Sigmoid colon (tissue), 7 donors: ENCODE measurements around the gene SLC25A45. TPM values are rescaled to one million over a fixed set of nuclear protein-coding genes. Genes with fewer than 3 reads are reported as not detected.

ENCODE experiments used
- DNase-seq: peaks from one replicate; pipeline ENCODE4 v3.0.0-alpha.2; 2019
- H3K27ac ChIP-seq, 4 donors: fragments of 200-600 bp; sonication (generic); one replicate each; pipeline ENCODE4 v1.5.1; 2016 to 2019; ENCODE audit warnings: mild to moderate bottlenecking in 1 of 4
- H3K27me3 ChIP-seq, 3 donors: fragments of 200-600 bp; sonication (generic); one replicate each; pipeline ENCODE4 v1.5.1; 2019; ENCODE audit warnings: mild to moderate bottlenecking in 1 of 3
- H3K36me3 ChIP-seq, 4 donors: fragments of 200-600 bp; sonication (generic); one replicate each; pipeline ENCODE4 v1.5.1; 2016 to 2019
- H3K4me1 ChIP-seq, 4 donors: fragments of 200-600 bp; sonication (generic); one replicate each; pipeline ENCODE4 v1.5.1; 2017 to 2019
- H3K4me3 ChIP-seq, 4 donors: fragments of 200-600 bp; sonication (generic); one replicate each; pipeline ENCODE4 v1.5.1; 2017 to 2019; ENCODE audit warnings: mild to moderate bottlenecking in 2 of 4, moderate library complexity in 1 of 4
- H3K9me3 ChIP-seq, 4 donors: fragments of 200-600 bp in 3 of 4; sonication (generic) in 3 of 4; one replicate each; pipeline versions ENCODE4 v1.5.1 to v1.6.1; 2013 to 2019
- EP300 ChIP-seq, 4 donors: sonication (generic); formaldehyde crosslinking; IDR thresholded peaks; one replicate each; pipeline ENCODE4 v1.6.1; 2017; ENCODE audit warnings: antibody characterized with exemption in 4 of 4
- POLR2A ChIP-seq, 2 donors: fragments of 450-650 bp; IDR thresholded peaks; one replicate each; pipeline ENCODE4 v1.6.1; 2016; ENCODE audit warnings: antibody characterized with exemption in 2 of 2, mild to moderate bottlenecking in 2 of 2, moderate library complexity in 2 of 2
- POLR2AphosphoS5 ChIP-seq, 4 donors: sonication (generic); formaldehyde crosslinking; IDR thresholded peaks; one replicate each; pipeline ENCODE4 v1.6.1; 2017; ENCODE audit warnings: antibody characterized with exemption in 4 of 4
- WGBS, 2 donors: extraction: QIAGEN DNeasy Blood & Tissue Kit; methylation state at CpG; one replicate each; pipeline ENCODE4 v1.1.7; 2013; 5-methylcytosine and 5-hydroxymethylcytosine counted together
- intact Hi-C: fragments of 100-400 bp; cut with DNase I; formaldehyde crosslinking; loops from one replicate; pipeline ENCODE4 v1.15.1; 2023
- polyA plus RNA-seq, 3 donors: library from polyadenylated mRNA; stranded (reverse); fragments of 200-250 nt; gene quantifications; one replicate each; pipeline ENCODE4 v1.2.3, GENCODE V29; 2013
- total RNA-seq, 4 donors: library from RNA; depleted of rRNA; stranded (reverse); fragments of >200 nt; gene quantifications; one replicate each; pipeline ENCODE4 v1.1.0, GENCODE V29; 2016
- TF ChIP-seq, protein P1 (sequence below), 4 experiments: fragments of 450-650 bp in 3 of 4; fragments of 200-600 bp in 1 of 4; IDR thresholded peaks; one replicate each; pipeline ENCODE4 v1.5.1; 2016 to 2019; ENCODE audit warnings: antibody characterized with exemption in 4 of 4, mild to moderate bottlenecking in 3 of 4, moderate library complexity in 2 of 4
- donor health status: healthy with polysubstance abuse.
- donor health status: Bipolar disorder and iron deficiency.
- donor health status: healthy.

SLC25A45 gene
- total and polyA plus RNA-seq, 7 donors: 1.2 to 12.8 (median 5.3) TPM

DNA sequence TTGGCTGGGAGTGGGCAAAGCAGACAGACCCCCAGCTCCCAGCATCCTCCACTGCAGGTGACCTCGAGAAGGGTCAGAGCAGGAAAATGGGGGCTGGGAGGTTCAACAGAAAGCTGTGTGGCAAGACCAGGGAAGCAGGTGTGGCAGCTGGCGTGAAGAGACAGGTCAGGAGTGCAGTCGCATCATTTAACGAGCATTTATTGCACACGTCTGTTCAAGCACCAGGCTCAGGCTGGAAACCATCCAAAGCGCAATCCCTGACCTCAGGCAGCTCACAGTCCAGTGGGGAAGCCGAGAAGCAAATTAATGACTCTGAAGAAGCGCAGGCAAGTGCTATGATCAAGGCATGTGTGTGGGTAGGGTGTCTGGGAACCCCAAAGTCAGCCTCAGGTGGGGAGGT, 7.4 kb downstream of the SLC25A45 start:
- intact Hi-C loops: no loop called here
- Histone ChIP-seq H3K27ac (no peak overlapping the region), H3K9me3 (no peaks in the 10 kb centered on the region), H3K36me3 (no peaks in the 10 kb centered on the region), H3K4me1 (no peaks in the 10 kb centered on the region), H3K27me3 (no peaks in the 10 kb centered on the region), H3K4me3 (no peak overlapping the region)
- no peak for TF ChIP-seq POLR2A (IDR thresholded peaks at IDR 0.05)
- TF ChIP-seq POLR2AphosphoS5 (IDR thresholded peaks at IDR 0.05): no peak
- no peak for DNase-seq
- 40 to 80% methylated on average over 8 of the region's 8 CpGs for WGBS, 2 donors

DNA sequence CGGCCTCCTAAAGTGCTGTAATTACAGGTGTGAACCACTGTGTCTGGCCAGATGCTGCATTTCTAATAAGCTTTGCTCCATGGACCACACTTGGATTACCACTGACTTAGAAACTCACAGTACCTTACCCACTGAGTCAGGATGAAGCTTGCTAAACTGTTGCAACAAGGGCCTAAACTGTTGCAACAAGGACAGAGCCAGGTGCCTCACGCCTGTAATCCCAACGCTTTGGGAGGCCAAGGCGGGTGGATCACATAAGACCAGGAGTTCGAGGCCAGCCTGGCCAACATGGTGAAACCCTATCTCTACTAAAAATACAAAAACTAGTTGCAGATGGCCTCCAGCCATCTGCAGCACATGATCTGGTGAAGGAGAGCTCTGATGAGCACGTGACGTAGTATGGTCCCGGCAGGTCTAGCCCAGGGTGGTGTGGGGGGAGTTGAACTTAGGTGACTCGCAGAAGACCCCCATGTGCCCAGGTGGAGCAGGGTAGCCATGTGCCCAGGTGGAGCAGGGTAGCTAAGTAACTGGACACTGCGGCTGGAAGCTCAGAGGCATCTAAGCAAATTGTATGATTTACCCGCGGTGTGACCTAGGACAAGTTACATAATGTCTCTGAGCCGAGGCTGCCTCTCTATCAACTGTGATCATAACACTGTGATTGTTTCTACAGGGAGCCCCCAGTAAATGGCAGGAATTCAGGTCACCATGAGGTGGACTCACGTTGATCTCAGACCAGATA, 8.4 kb downstream of the SLC25A45 start:
- intact Hi-C loops: no loop called here
- 92 to 93% methylated on average over 14 of the region's 14 CpGs for WGBS, 2 donors

DNA sequence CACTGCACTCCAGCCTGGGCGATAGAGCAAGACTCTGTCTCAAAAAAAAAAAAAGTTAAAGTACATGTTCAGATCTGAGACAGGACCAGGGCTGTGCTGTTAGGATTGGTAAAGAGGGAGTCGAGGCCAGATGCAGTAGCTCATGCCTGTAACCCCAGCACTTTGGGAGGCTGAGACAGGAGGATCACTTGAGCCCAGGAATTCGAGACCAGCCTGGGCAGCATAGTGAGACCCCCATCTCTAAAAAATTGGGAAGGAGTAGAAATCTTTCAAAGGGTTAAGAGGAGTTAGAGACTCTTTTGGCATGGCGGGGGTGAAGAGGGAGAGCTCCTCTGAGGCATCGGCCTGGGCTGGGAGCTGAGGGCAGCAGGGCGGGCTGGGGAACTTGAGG, 11.8 kb downstream of the SLC25A45 start:
- DNase-seq: no peak
- H3K36me3 ChIP-seq: no peaks in the 10 kb centered on the region
- TF ChIP-seq EP300 (IDR thresholded peaks at IDR 0.05) (no peak), POLR2A (IDR thresholded peaks at IDR 0.05) (no peak), POLR2AphosphoS5 (IDR thresholded peaks at IDR 0.05) (no peak)
- TF ChIP-seq, protein P1, sequence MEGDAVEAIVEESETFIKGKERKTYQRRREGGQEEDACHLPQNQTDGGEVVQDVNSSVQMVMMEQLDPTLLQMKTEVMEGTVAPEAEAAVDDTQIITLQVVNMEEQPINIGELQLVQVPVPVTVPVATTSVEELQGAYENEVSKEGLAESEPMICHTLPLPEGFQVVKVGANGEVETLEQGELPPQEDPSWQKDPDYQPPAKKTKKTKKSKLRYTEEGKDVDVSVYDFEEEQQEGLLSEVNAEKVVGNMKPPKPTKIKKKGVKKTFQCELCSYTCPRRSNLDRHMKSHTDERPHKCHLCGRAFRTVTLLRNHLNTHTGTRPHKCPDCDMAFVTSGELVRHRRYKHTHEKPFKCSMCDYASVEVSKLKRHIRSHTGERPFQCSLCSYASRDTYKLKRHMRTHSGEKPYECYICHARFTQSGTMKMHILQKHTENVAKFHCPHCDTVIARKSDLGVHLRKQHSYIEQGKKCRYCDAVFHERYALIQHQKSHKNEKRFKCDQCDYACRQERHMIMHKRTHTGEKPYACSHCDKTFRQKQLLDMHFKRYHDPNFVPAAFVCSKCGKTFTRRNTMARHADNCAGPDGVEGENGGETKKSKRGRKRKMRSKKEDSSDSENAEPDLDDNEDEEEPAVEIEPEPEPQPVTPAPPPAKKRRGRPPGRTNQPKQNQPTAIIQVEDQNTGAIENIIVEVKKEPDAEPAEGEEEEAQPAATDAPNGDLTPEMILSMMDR (IDR thresholded peaks at IDR 0.05): no peak
- H3K27ac ChIP-seq: no peak overlapping the region
- WGBS, 2 donors: 85 to 92% methylated on average over 6 of the region's 6 CpGs
- intact Hi-C loops: no loop called here
- no peaks in the 10 kb centered on the region for H3K27me3 ChIP-seq
- no peaks in the 10 kb centered on the region for H3K9me3 ChIP-seq
- no peak overlapping the region for H3K4me3 ChIP-seq
- H3K4me1 ChIP-seq: peaks cover 0 to 4% (median 4%) of the 10 kb centered on the region in 4 donors

More for the DNA sequence above, 8.4 kb downstream of the SLC25A45 start:
- Histone ChIP-seq H3K4me3 (no peak overlapping the region), H3K9me3 (no peaks in the 10 kb centered on the region), H3K4me1 (no peaks in the 10 kb centered on the region), H3K27me3 (no peaks in the 10 kb centered on the region), H3K36me3 (no peaks in the 10 kb centered on the region), H3K27ac (no peak overlapping the region)
- DNase-seq: no peak
- TF ChIP-seq POLR2AphosphoS5 (IDR thresholded peaks at IDR 0.05) (no peak), POLR2A (IDR thresholded peaks at IDR 0.05) (no peak), EP300 (IDR thresholded peaks at IDR 0.05) (no peak)
- TF ChIP-seq, protein P1 (IDR thresholded peaks at IDR 0.05): no peak

DNA sequence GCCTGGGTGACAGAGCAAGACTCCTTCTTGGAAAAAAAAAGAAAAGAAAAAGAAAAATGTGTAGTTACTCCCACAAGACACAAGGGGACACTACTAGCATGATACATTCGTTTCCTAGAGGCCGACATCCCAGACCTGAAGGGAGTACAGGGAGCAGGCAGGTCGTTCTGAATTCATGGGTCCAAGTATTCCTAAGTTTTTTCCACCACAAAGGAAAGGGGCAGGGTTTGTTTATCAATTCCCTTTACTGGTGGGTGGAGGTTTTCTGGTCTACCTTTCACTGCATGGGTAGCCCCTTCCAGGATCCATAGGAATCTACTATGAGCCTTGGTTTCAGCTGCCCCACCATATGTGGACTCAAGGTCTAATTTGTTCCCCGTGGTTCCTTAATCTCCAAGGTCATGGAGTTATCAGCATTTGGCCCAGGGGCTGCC, 16.1 kb downstream of the SLC25A45 start:
- intact Hi-C loops: loop anchor here (2.0 to 10.0 kb wide), 2 partner anchors 144 to 238 kb away; no protein-coding TSS in a partner anchor
- Histone ChIP-seq H3K4me1 (peaks cover 0 to 4% (median 4%) of the 10 kb centered on the region in 4 donors), H3K9me3 (no peaks in the 10 kb centered on the region), H3K36me3 (no peaks in the 10 kb centered on the region), H3K4me3 (no peak overlapping the region), H3K27me3 (no peaks in the 10 kb centered on the region), H3K27ac (no peak overlapping the region)
- no peak for TF ChIP-seq POLR2A (IDR thresholded peaks at IDR 0.05)
- no peak for TF ChIP-seq POLR2AphosphoS5 (IDR thresholded peaks at IDR 0.05)
- TF ChIP-seq, protein P1 (IDR thresholded peaks at IDR 0.05): peak; percentile 65 to 89 (median 72)
- TF ChIP-seq EP300 (IDR thresholded peaks at IDR 0.05): no peak
- WGBS, 2 donors: 1 to 5% methylated on average over 4 of the region's 4 CpGs
- DNase-seq: no peak

DNA sequence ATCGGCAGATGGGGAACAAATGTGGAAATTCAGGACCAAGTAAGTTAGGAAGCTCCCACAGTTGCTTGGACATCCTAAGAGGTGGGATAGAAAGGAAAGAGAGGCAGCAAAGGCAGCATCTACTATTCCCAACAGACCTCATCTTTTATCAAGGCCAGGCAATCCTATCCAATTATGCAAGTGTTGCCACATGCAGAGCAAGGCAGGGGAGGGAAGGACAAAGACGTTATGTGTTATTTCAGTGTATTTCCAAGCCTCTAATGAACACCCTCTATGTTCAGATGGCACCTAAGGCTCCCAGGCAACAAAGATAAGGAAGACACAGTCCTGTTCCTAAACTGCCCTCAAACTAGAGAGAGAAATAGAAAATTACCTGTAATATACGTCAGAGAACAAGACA, 18.7 kb downstream of the SLC25A45 start:
- Histone ChIP-seq H3K9me3 (no peaks in the 10 kb centered on the region), H3K4me3 (no peak overlapping the region), H3K27me3 (no peaks in the 10 kb centered on the region), H3K27ac (no peak overlapping the region), H3K4me1 (peaks cover 0 to 4% (median 4%) of the 10 kb centered on the region in 4 donors), H3K36me3 (no peaks in the 10 kb centered on the region)
- intact Hi-C loops: loop anchor here (10.0 kb wide), 1 partner anchor 241 kb away; no protein-coding TSS in a partner anchor
- 81 to 85% methylated on average over 3 of the region's 3 CpGs for WGBS, 2 donors
- TF ChIP-seq, protein P1 (IDR thresholded peaks at IDR 0.05): no peak
- TF ChIP-seq POLR2A (IDR thresholded peaks at IDR 0.05) (no peak), POLR2AphosphoS5 (IDR thresholded peaks at IDR 0.05) (no peak), EP300 (IDR thresholded peaks at IDR 0.05) (no peak)
- DNase-seq: no peak
